Spleen (tissue), 3 donors: ENCODE data around the gene PACS2.

ENCODE experiments used
- POLR2A ChIP-seq, 3 donors: fragments of 450-650 bp; IDR thresholded peaks; one replicate each; pipeline ENCODE4 v1.5.1; 2017; ENCODE audit warnings: antibody characterized with exemption in 3 of 3, mild to moderate bottlenecking in 1 of 3
- POLR2AphosphoS5 ChIP-seq, 3 donors: sonication (generic); formaldehyde crosslinking; IDR thresholded peaks; one replicate each; pipeline ENCODE4 v1.5.1; 2017; ENCODE audit warnings: antibody characterized with exemption in 3 of 3

GRCh38 chr14:105395538-105395854 lies 80.9 kb downstream of the PACS2 start:
- TF ChIP-seq POLR2A (IDR thresholded peaks at IDR 0.05) (no peak), POLR2AphosphoS5 (IDR thresholded peaks at IDR 0.05) (no peak)
